DMS153 treated with DMSO at 0.1 percent for 48 hours (cell line): ENCODE measurements around the gene USP8.
"Not testable (repeated sequence)": the region's sequence is repeated elsewhere in the genome, so short reads cannot be mapped to it uniquely, and the experiment has no call there.

ENCODE experiments used
- DNase-seq: peaks from one replicate; lab custom pipeline; 2025; ENCODE audit not compliant: unreplicated experiment; lab: John Stamatoyannopoulos, UW

The USP8 gene

GRCh38 chr15:50424066-50424890 is at the start of gene USP8:
Gene USP8, plus strand, starts transcription at chr15:50424405. Its CDS starts 14,669 bp downstream, at chr15:50439074.
- DNase-seq, result peak; percentile 72

GRCh38 chr15:50377867-50378751 is 46.1 kb upstream of the USP8 start:
- no peak for DNase-seq

GRCh38 chr15:50378776-50379175 is 45.4 kb upstream of the USP8 start:
- no peak for DNase-seq

GRCh38 chr15:50379413-50379812 is 44.8 kb upstream of the USP8 start:
- not testable (repeated sequence) for DNase-seq

GRCh38 chr15:50380089-50380488 is 44.1 kb upstream of the USP8 start:
- DNase-seq, result no peak

GRCh38 chr15:50381438-50381837 is 42.8 kb upstream of the USP8 start:
- DNase-seq, result no peak

GRCh38 chr15:50382408-50382807 is 41.8 kb upstream of the USP8 start:
- DNase-seq, result not testable (repeated sequence)

GRCh38 chr15:50390554-50391264 is 33.5 kb upstream of the USP8 start:
- DNase-seq, result no peak

- DNase-seq, result not testable (repeated sequence)
Measured at GRCh38 chr15:50391561-50391960, 32.6 kb upstream of the USP8 start.

GRCh38 chr15:50411870-50412269 is 12.3 kb upstream of the USP8 start:
- DNase-seq, result no peak

- no peak for DNase-seq
Measured at GRCh38 chr15:50414624-50415023, 9.6 kb upstream of the USP8 start.

- DNase-seq, result no peak
Measured at GRCh38 chr15:50415752-50416404, 8.3 kb upstream of the USP8 start.

GRCh38 chr15:50416890-50417289 is 7.3 kb upstream of the USP8 start:
- no peak for DNase-seq

GRCh38 chr15:50418041-50418583 is 6.1 kb upstream of the USP8 start:
- no peak for DNase-seq

- no peak for DNase-seq
Measured at GRCh38 chr15:50425219-50425618, 1.0 kb downstream of the USP8 start.

GRCh38 chr15:50425678-50426246 is 1.6 kb downstream of the USP8 start:
- DNase-seq, result not testable (repeated sequence)

GRCh38 chr15:50426428-50426827 is 2.2 kb downstream of the USP8 start:
- no peak for DNase-seq

- no peak for DNase-seq
Measured at GRCh38 chr15:50431204-50431603, 7.0 kb downstream of the USP8 start.

GRCh38 chr15:50432230-50432629 is 8.0 kb downstream of the USP8 start:
- DNase-seq, result no peak

- DNase-seq, result no peak
Measured at GRCh38 chr15:50435772-50436171, 11.6 kb downstream of the USP8 start.
